CD8-positive, alpha-beta memory T cell (primary cell): Measurements from ENCODE around the gene GSK3A. TPM values are rescaled to one million over a fixed set of nuclear protein-coding genes. Genes with fewer than 3 reads are reported as not detected.

Experiments
- CTCF ChIA-PET: fragments of 350-600 bp; sonication (Branson Sonifier 250); formaldehyde crosslinking; loops from one replicate; lab custom pipeline; 2021; ENCODE audit warnings: antibody characterized with exemption; lab: Charles Lee
- POLR2A ChIA-PET: fragments of 350-600 bp; sonication (Branson Sonifier 250); formaldehyde crosslinking; loops from one replicate; lab custom pipeline; 2021; ENCODE audit warnings: antibody characterized with exemption; lab: Charles Lee
- DNase-seq, 5 donors: peaks; one replicate each; pipeline versions ENCODE4 v3.0.0 to v3.0.0-alpha.2; 2020 to 2022; ENCODE audit warnings: mixed read lengths in 1 of 5
- H3K27ac ChIP-seq: one replicate; pipeline ENCODE4 v1.7.0; 2013; ENCODE audit warnings: low read depth, mild to moderate bottlenecking, low read length, moderate library complexity
- H3K27me3 ChIP-seq: 2 replicates; pipeline ENCODE4 v1.7.0; 2013; ENCODE audit warnings: low read length, mild to moderate bottlenecking; ENCODE audit not compliant: insufficient read depth, poor library complexity, severe bottlenecking
- H3K36me3 ChIP-seq: 2 replicates; pipeline ENCODE4 v1.7.0; 2013; ENCODE audit warnings: mild to moderate bottlenecking, low read length, moderate library complexity; ENCODE audit not compliant: insufficient read depth
- H3K4me1 ChIP-seq: 2 replicates; pipeline ENCODE4 v1.7.0; 2013; ENCODE audit warnings: mild to moderate bottlenecking, low read length, moderate library complexity; ENCODE audit not compliant: insufficient read depth
- H3K4me3 ChIP-seq: 2 replicates; pipeline ENCODE4 v1.7.0; 2013; ENCODE audit warnings: mild to moderate bottlenecking, low read length
- H3K9me3 ChIP-seq: 2 replicates; pipeline ENCODE4 v1.7.0; 2013; ENCODE audit warnings: mild to moderate bottlenecking, low read length
- H3K27ac Mint-ChIP-seq, 8 donors: one replicate each; pipeline ENCODE4 v1.8.0; 2020 to 2021; ENCODE audit warnings: mixed read lengths in 8 of 8, mild to moderate bottlenecking in 6 of 8, inconsistent platforms in 3 of 8, moderate library complexity in 3 of 8
- H3K27me3 Mint-ChIP-seq, 2 donors: one replicate each; pipeline ENCODE4 v1.8.0; 2020 to 2021; ENCODE audit warnings: mixed read lengths in 2 of 2, mild to moderate bottlenecking in 1 of 2, moderate library complexity in 1 of 2
- H3K36me3 Mint-ChIP-seq, 3 donors: one replicate each; pipeline ENCODE4 v1.8.0; 2020 to 2021; ENCODE audit warnings: mixed read lengths in 3 of 3, inconsistent platforms in 1 of 3, mild to moderate bottlenecking in 1 of 3
- H3K4me1 Mint-ChIP-seq, 3 donors: one replicate each; pipeline ENCODE4 v1.8.0; 2020 to 2021; ENCODE audit warnings: mixed read lengths in 3 of 3, inconsistent platforms in 1 of 3, mild to moderate bottlenecking in 1 of 3
- H3K4me3 Mint-ChIP-seq, 7 donors: one replicate each; pipeline ENCODE4 v1.8.0; 2020 to 2021; ENCODE audit warnings: mixed read lengths in 7 of 7, mild to moderate bottlenecking in 6 of 7, moderate library complexity in 4 of 7, inconsistent platforms in 2 of 7
- H3K9me3 Mint-ChIP-seq, 5 donors: one replicate each; pipeline ENCODE4 v1.8.0; 2020 to 2022; ENCODE audit warnings: mixed read lengths in 5 of 5, mild to moderate bottlenecking in 3 of 5, moderate library complexity in 2 of 5, inconsistent platforms in 1 of 5
- polyA plus RNA-seq: library from polyadenylated mRNA; unstranded; fragments of 300-500 nt; fragmentation: Illumina TruSeq; gene quantifications from one replicate; pipeline ENCODE4 v1.2.3, GENCODE V29; 2021
- total RNA-seq, 2 experiments: library from RNA; stranded (reverse); gene quantifications; one replicate each; pipeline ENCODE4 v1.2.3, GENCODE V29; 2021

GSK3A gene
- total and polyA plus RNA-seq, 3 experiments from 2014 or later = 23.8 to 53.5 (median 52.9) TPM

- no peak overlapping the region for H3K4me3 Mint-ChIP-seq
- peaks cover 48% of the 10 kb centered on the region for H3K4me1 ChIP-seq
Observed at GRCh38 chr19:42274065-42274682, 31.8 kb upstream of the GSK3A start.

GRCh38 chr19:42273407-42274064 is 31.1 kb upstream of the GSK3A start:
- peaks cover 37 to 57% (median 44%) of the 10 kb centered on the region in 3 donors for H3K4me1 Mint-ChIP-seq
- H3K27me3 Mint-ChIP-seq = peaks cover 0 to 5% of the 10 kb centered on the region in 2 donors
- no peak overlapping the region for H3K4me3 Mint-ChIP-seq
- Histone ChIP-seq H3K4me1 (peaks cover 42% of the 10 kb centered on the region), H3K9me3 (no peaks in the 10 kb centered on the region), H3K27me3 (no peaks in the 10 kb centered on the region), H3K27ac (no peak overlapping the region), H3K4me3 (no peak overlapping the region), H3K36me3 (peaks cover 6% of the 10 kb centered on the region)
- no peak overlapping the region for H3K27ac Mint-ChIP-seq
- CTCF ChIA-PET = interaction anchor here (0.9 to 1.3 kb wide), 2 partner anchors 23 to 165 kb away, joined by 3 to 5 read pairs; no protein-coding TSS in a partner anchor
- peaks cover 4 to 36% (median 6%) of the 10 kb centered on the region in 3 donors for H3K36me3 Mint-ChIP-seq
- POLR2A ChIA-PET = no interaction called here
- no peak for DNase-seq
- H3K9me3 Mint-ChIP-seq = no peaks in the 10 kb centered on the region

More at GRCh38 chr19:42274065-42274682, 31.8 kb upstream of the GSK3A start:
- peak overlapping the region in 3 of 8 donors; percentile 4 to 30 (median 15) for H3K27ac Mint-ChIP-seq
- Histone ChIP-seq H3K27me3 (no peaks in the 10 kb centered on the region), H3K36me3 (peaks cover 6% of the 10 kb centered on the region), H3K27ac (no peak overlapping the region), H3K9me3 (no peaks in the 10 kb centered on the region), H3K4me3 (no peak overlapping the region)
- no peaks in the 10 kb centered on the region for H3K9me3 Mint-ChIP-seq
- peaks cover 0 to 5% of the 10 kb centered on the region in 2 donors for H3K27me3 Mint-ChIP-seq
- ChIA-PET POLR2A (no interaction called here), CTCF (interaction anchor here (0.7 to 0.9 kb wide), 2 partner anchors 22 to 142 kb away, joined by 3 read pairs; partner anchors contain the start of gene POU2F2)
- DNase-seq = no peak
- peaks cover 43 to 64% (median 51%) of the 10 kb centered on the region in 3 donors for H3K4me1 Mint-ChIP-seq
- H3K36me3 Mint-ChIP-seq = peaks cover 4 to 36% (median 6%) of the 10 kb centered on the region in 3 donors

DNA sequence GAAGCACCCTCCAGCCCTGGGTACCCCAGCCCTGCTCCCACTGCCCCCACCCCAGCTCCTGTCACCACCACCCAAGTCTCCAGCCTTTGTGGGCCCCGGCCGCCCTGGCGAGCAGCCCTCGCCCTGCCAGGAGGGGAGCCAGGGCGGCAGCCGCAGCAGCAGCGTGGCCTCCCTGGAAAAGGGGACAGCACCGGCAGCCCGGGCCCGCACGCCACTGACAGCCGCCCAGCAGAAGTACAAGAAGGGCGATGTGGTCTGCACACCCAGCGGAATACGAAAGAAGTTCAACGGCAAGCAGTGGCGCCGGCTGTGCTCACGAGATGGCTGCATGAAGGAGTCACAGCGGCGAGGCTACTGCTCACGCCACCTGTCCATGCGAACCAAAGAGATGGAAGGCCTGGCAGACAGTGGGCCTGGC is 30.6 kb upstream of the GSK3A start:
- H3K27ac ChIP-seq = no peak overlapping the region
- Mint-ChIP-seq H3K9me3 (no peaks in the 10 kb centered on the region), H3K4me1 (peaks cover 33 to 52% (median 42%) of the 10 kb centered on the region in 3 donors), H3K27me3 (peaks cover 0 to 2% of the 10 kb centered on the region in 2 donors), H3K36me3 (peaks cover 4 to 36% (median 6%) of the 10 kb centered on the region in 3 donors), H3K4me3 (no peak overlapping the region), H3K27ac (no peak overlapping the region)
- peak in 1 of 5 donors; percentile 42 for DNase-seq
- H3K36me3 ChIP-seq = peaks cover 6% of the 10 kb centered on the region
- no peaks in the 10 kb centered on the region for H3K27me3 ChIP-seq
- ChIA-PET POLR2A (no interaction called here), CTCF (interaction anchor here (1.3 kb wide), 1 partner anchor 164 kb away, joined by 5 read pairs; no protein-coding TSS in a partner anchor)
- no peaks in the 10 kb centered on the region for H3K9me3 ChIP-seq
- peaks cover 37% of the 10 kb centered on the region for H3K4me1 ChIP-seq
- H3K4me3 ChIP-seq = no peak overlapping the region

DNA sequence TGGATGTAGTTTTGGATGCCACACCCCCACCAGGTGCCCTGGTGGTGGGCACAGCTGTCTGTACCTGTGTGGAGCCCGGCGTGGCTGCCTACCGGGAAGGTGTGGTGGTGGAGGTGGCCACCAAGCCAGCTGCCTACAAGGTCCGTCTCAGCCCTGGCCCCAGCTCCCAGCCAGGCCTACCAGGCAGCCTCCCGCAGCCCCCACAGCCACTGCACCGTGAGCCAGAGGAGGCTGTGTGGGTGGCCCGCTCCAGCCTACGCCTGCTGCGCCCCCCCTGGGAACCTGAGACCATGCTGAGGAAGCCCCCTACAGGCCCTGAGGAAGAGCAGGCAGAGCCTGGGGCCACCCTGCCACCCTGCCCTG is 30.1 kb upstream of the GSK3A start:
- no peak overlapping the region for H3K27ac Mint-ChIP-seq
- peak in 1 of 5 donors; percentile 43 for DNase-seq
- Histone ChIP-seq H3K4me1 (peaks cover 40% of the 10 kb centered on the region), H3K9me3 (no peaks in the 10 kb centered on the region), H3K27ac (no peak overlapping the region), H3K27me3 (no peaks in the 10 kb centered on the region), H3K36me3 (peaks cover 6% of the 10 kb centered on the region), H3K4me3 (no peak overlapping the region)
- peaks cover 33 to 52% (median 46%) of the 10 kb centered on the region in 3 donors for H3K4me1 Mint-ChIP-seq
- H3K4me3 Mint-ChIP-seq = peak overlapping the region in 1 of 7 donors; percentile 32
- H3K27me3 Mint-ChIP-seq = peaks cover 0 to 2% of the 10 kb centered on the region in 2 donors
- ChIA-PET POLR2A (no interaction called here), CTCF (interaction anchor here (1.3 kb wide), 1 partner anchor 164 kb away, joined by 5 read pairs; no protein-coding TSS in a partner anchor)
- H3K9me3 Mint-ChIP-seq = no peaks in the 10 kb centered on the region
- peaks cover 4 to 37% (median 6%) of the 10 kb centered on the region in 3 donors for H3K36me3 Mint-ChIP-seq

GRCh38 chr19:42271861-42272534 is 29.6 kb upstream of the GSK3A start:
- H3K27me3 Mint-ChIP-seq = peaks cover 0 to 2% of the 10 kb centered on the region in 2 donors
- CTCF ChIA-PET = interaction anchor here (1.3 to 2.2 kb wide), 4 partner anchors 7 to 163 kb away, joined by 3 to 33 read pairs (median 5); no protein-coding TSS in a partner anchor
- H3K36me3 ChIP-seq = peaks cover 6% of the 10 kb centered on the region
- no peaks in the 10 kb centered on the region for H3K9me3 ChIP-seq
- peak in 1 of 5 donors; percentile 50 for DNase-seq
- no peaks in the 10 kb centered on the region for H3K27me3 ChIP-seq
- peaks cover 33 to 51% (median 48%) of the 10 kb centered on the region in 3 donors for H3K4me1 Mint-ChIP-seq
- H3K4me3 Mint-ChIP-seq = no peak overlapping the region
- H3K27ac ChIP-seq = no peak overlapping the region
- H3K9me3 Mint-ChIP-seq = no peaks in the 10 kb centered on the region
- H3K4me1 ChIP-seq = peaks cover 41% of the 10 kb centered on the region
- POLR2A ChIA-PET = no interaction called here
- peak overlapping the region in 1 of 8 donors; percentile 46 for H3K27ac Mint-ChIP-seq
- peaks cover 4 to 37% (median 6%) of the 10 kb centered on the region in 3 donors for H3K36me3 Mint-ChIP-seq
- H3K4me3 ChIP-seq = no peak overlapping the region

DNA sequence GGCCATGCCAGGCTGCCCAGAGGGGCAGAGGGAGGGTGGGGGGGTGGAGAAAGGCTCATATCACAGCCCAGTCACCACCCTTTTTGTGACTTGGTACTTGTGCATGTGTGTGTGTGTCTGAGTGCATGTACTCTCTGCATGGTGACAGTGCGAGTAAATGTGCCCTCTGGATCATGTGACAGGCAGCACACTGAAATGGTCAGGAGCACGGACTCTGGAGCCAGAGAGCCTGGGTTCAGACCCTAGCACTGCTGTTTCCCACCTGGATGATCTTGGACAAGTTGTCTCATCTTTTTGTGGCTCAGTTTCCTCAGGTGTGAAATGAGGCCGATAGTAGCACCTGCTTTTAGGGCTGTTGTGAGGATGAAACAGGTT is 28.6 kb upstream of the GSK3A start:
- ChIA-PET POLR2A (interaction anchor here (0.9 to 2.5 kb wide), 9 partner anchors 8 to 72 kb away, joined by 3 to 13 read pairs (median 5); partner anchors contain the start of genes GSK3A and ZNF526), CTCF (interaction anchor here (0.6 to 2.5 kb wide), 5 partner anchors 8 to 258 kb away, joined by 3 to 33 read pairs (median 5); no protein-coding TSS in a partner anchor)
- Histone ChIP-seq H3K4me1 (peaks cover 31% of the 10 kb centered on the region), H3K27me3 (no peaks in the 10 kb centered on the region), H3K4me3 (peak overlapping the region; percentile 49), H3K36me3 (peaks cover 6% of the 10 kb centered on the region), H3K27ac (peak overlapping the region; percentile 94), H3K9me3 (no peaks in the 10 kb centered on the region)
- DNase-seq = peak in 1 of 5 donors; percentile 43
- Mint-ChIP-seq H3K27me3 (peaks cover 0 to 2% of the 10 kb centered on the region in 2 donors), H3K4me1 (peaks cover 29 to 43% (median 42%) of the 10 kb centered on the region in 3 donors), H3K9me3 (no peaks in the 10 kb centered on the region), H3K36me3 (peaks cover 3 to 36% (median 6%) of the 10 kb centered on the region in 3 donors), H3K4me3 (peak overlapping the region in 6 of 7 donors; percentile 3 to 91 (median 64)), H3K27ac (peak overlapping the region in 7 of 8 donors; percentile 46 to 99 (median 89))

DNA sequence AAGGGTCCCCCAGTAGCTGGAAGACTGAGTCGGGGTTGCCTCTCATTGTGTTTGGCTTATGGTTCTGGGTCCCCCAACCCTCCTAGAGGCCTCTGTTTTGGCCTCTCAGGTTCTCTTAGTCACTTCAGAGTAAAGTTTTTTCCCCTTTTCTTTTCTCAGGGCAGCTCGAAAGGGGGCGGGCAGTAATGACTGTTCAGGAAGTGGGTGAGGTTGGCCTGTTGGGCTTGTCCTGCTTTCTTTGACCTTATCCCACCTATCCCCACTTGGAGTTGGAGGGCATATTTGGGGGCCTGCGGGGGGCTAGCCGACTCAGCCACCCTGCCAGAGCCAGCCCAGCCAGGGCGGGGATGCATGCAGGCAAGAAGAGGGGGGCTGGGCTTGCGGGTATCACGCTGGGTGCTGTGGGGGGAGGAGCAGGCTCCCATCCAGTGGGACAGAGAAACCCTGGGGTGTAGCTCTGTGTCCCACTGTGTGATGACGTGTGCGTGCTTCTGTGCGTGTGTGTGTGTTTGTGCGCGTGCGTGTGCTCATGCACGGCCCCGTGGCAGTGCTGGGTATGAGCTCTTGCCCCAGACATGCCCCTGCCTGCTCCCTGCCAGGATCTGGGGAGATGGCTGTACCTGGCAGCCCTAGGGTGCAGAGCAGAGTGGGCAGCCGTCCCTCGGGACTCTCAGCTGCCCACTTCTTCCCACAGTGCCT is 28.1 kb upstream of the GSK3A start:
- ChIA-PET POLR2A (interaction anchor here (0.6 to 2.5 kb wide), 11 partner anchors 9 to 71 kb away, joined by 3 to 13 read pairs (median 5); partner anchors contain the start of genes GSK3A and ZNF526), CTCF (interaction anchor here (0.6 to 2.5 kb wide), 8 partner anchors 9 to 257 kb away, joined by 3 to 33 read pairs (median 4); no protein-coding TSS in a partner anchor)
- H3K4me3 Mint-ChIP-seq = peak overlapping the region in 3 of 7 donors; percentile 83 to 91 (median 89)
- peak; percentile 69 to 85 (median 74) for DNase-seq
- peaks cover 0 to 4% of the 10 kb centered on the region in 2 donors for H3K27me3 Mint-ChIP-seq
- no peaks in the 10 kb centered on the region for H3K9me3 ChIP-seq
- H3K4me3 ChIP-seq = peak overlapping the region; percentile 66
- peaks cover 29% of the 10 kb centered on the region for H3K4me1 ChIP-seq
- H3K36me3 Mint-ChIP-seq = peaks cover 1 to 34% (median 6%) of the 10 kb centered on the region in 3 donors
- no peaks in the 10 kb centered on the region for H3K9me3 Mint-ChIP-seq
- H3K27me3 ChIP-seq = no peaks in the 10 kb centered on the region
- H3K27ac Mint-ChIP-seq = peak overlapping the region in 6 of 8 donors; percentile 95 to 100 (median 98)
- H3K4me1 Mint-ChIP-seq = peaks cover 27 to 40% (median 38%) of the 10 kb centered on the region in 3 donors
- peak overlapping the region; percentile 94 for H3K27ac ChIP-seq
- peaks cover 6% of the 10 kb centered on the region for H3K36me3 ChIP-seq
